GM10847 (cell line): ENCODE measurements around the gene XPC.

Source experiments
- POLR2A ChIP-seq: IDR thresholded peaks from 2 replicates; pipeline ENCODE4 v1.6.1; 2011; ENCODE audit not compliant: insufficient read length; ENCODE audit errors: extremely low read depth

Gene XPC

GRCh38 chr3:14146381-14147065 is 31.9 kb downstream of the XPC start:
- no peak for TF ChIP-seq POLR2A

GRCh38 chr3:14145670-14146380 is 32.6 kb downstream of the XPC start:
- TF ChIP-seq POLR2A, result no peak

- no peak for TF ChIP-seq POLR2A
These were observed 33.2 kb downstream of the XPC start for GRCh38 chr3:14145236-14145635.

GRCh38 chr3:14144423-14145075 is 33.9 kb downstream of the XPC start:
- no peak for TF ChIP-seq POLR2A

GRCh38 chr3:14143271-14144225 is 34.9 kb downstream of the XPC start:
- no peak for TF ChIP-seq POLR2A

GRCh38 chr3:14142567-14143270 is 35.7 kb downstream of the XPC start:
- no peak for TF ChIP-seq POLR2A

- TF ChIP-seq POLR2A, result no peak
These were observed 36.6 kb downstream of the XPC start for GRCh38 chr3:14141602-14142341.

GRCh38 chr3:14141144-14141543 is 37.3 kb downstream of the XPC start:
- no peak for TF ChIP-seq POLR2A

- no peak for TF ChIP-seq POLR2A
These were observed 37.7 kb downstream of the XPC start for GRCh38 chr3:14140668-14141067.

- TF ChIP-seq POLR2A, result no peak
These were observed 38.6 kb downstream of the XPC start for GRCh38 chr3:14139771-14140170.

GRCh38 chr3:14138878-14139655 is 39.3 kb downstream of the XPC start:
- TF ChIP-seq POLR2A, result no peak

GRCh38 chr3:14138109-14138877 is 40.1 kb downstream of the XPC start:
- no peak for TF ChIP-seq POLR2A
